Measurements from ENCODE around the gene TFEB. TPM values are rescaled to one million over a fixed set of nuclear protein-coding genes. Genes with fewer than 3 reads are reported as not detected.
A peak's percentile ranks its signal among the peaks of the same experiment; 100 is the strongest.

TFEB gene
- total RNA-seq, 1 donor from 2014 or later, result 39.5 TPM

DNA sequence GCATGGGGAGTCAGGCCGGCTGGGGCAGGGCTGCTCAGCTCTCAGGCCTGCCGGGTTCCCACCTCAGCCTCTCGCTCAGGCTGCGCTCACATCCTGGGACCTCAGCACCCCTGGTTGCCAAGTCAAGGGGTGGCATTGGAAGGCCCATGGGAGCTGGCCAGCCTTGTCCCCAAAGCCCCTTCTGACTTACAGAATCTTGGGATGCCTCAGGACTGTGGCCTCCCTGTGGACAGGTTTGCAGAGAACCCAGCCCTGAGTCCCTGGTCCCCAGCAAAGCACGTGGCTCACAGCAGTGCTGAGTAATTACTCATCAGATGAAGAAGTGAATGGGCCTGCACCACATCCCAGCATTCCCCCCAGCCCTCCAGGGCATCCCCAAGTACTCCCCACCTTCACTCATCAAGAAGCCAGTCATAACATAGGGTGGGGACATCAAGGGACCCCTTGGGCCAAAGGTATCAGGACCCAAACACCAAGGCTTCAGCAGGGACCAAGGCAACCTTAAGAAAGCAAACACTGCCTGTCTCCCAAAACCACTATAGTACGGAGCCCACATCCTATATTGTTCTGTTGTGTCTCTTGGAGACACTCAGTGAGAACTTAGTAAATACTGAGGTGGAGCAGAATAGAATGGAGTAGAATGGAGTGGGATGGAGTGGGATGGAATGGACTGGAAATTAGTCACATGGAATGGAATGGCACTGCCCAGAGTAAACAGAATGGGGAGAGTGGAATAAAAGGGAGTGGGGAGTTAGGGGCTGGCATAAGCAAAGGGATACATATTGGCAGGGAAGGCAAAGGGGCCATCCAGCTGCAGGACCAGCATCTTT, 8.2 kb upstream of the TFEB start:
- intact Hi-C loops (cut with DNase I), result no loop called here
- ATAC-seq, result no peak
- DNase-seq (ENCODE audit: missing footprints), result no peak

DNA sequence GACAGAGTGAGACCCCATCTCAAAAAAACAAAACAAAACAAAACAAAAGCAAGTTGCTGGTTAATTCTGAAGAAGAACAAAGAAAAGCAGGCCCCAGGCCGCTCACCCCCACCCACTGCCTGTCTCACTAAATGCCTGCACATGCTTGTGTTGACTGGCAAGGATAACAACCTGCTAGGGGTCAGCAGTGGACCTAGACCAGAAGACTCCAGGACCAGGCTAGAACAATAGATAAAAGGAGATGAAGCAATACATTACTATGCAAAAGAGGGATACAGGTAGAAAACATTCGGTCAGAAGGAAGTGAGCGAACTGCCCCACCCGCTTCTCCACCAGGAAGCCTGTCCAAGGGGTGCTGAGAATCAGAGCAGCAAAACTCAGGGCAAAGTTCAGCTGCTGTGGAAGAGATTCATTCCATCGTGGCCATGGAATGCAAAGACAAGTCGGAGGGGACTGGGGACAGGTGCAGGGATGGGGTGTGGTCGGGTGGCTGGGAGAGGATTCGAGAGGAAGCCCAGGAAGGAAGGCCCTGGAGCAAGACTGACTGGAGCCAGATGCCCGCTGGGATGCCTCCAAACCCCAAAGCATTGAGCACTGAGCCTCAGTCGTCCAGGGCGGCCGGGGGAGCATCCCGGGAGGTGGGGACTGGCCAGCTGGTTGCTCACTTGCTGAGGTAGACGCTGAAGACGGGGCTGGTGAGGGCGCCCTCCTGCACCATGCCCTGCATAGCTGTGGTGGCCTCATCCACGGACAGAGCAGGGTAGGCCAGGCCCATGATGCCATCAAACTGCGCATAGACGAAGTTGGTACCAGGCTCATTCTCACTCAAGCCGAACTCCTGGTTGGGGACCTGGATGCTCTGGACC, 6.5 kb upstream of the TFEB start:
- intact Hi-C loops (cut with DNase I), result no loop called here
- DNase-seq (ENCODE audit: missing footprints), result no peak
- ATAC-seq, result no peak

DNA sequence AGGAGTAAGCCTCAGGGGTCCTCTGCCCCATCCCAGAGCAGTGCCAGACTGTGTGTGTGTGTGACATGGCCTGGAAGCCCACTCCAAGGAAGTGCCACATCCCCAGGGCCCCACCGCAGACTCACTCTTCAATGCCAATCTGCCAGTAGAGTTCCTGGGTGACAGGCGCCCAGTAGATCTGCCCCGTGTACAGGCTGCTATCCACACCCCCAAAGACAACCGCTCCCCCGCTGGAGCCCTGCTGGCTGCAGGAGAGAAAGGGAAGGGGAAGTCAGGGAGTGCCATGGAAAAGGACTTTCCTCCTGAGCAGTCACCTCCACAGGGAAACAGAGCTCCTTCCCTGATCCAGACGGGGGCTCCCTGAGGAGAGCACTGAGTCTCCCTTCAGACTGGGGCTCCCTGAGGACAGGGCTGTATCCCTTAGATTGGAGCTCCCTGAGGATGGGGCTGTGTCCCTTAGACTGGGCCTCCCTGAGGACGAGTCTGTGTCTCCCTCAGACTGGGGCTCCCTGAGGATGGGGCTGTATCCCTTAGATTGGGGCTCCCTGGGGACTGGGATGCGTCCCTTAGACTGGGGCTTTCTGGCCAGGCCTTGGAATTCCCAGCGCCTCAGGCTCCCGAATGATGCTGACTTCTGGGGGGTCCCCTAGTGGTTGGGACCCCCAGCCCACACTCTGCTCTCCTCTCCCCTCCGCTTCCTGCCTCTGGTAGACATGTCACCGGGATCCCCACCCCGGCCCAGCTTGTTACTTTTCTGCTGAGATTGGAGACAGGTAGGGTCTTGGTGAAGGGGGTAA, 5.2 kb upstream of the TFEB start:
- DNase-seq (ENCODE audit: missing footprints), result no peak

DNA sequence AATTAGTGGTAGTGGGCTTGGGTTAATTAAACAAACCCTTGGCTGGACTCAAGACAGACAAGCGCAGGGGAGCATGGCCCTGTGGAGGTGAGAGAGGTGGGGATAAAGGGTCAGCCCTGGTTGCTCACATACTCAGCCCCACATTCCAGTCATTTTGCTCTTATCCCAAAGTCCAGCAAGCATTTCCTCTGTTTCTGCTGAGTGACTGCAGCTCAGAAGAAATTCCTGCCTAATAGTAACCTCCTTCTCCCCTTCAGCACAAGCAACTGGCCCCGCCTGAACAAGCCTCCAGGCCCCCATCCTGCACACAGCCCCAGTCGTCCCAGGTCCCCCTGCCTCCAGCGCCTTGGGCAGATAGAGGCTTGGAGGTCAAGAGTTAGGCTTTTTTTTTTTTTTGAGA, 3.6 kb upstream of the TFEB start:
- intact Hi-C loops (cut with DNase I), result no loop called here
- DNase-seq (ENCODE audit: missing footprints) (no peak), ATAC-seq (no peak)

More for the DNA sequence above, 5.2 kb upstream of the TFEB start:
- no peak for ATAC-seq
- intact Hi-C loops (cut with DNase I), result no loop called here

DNA sequence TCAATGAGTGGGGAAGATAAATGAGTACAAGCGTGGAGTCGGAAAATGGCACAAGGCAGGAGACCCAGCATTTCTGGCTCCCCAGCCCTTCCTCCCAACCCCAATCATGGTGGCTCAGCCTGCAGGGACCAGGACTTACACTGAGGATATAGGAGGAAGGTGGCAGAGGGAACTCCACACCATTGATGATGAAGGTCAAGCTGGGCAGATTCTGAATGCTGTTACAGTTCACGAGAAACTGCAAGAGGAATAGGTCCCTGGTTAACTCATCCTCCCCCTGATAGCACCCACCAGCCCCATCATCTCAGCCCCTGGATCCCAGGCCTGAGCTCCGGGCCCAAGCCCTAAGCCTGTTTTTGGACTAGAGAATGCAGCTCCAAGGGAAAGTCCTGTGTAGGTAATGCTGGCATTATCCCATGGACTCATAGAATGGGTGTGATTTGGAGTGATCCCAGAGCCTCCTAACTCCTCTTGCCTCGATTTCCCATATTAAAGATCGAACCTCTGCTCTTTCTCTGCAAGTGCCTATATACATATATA, 2.3 kb upstream of the TFEB start:
- intact Hi-C loops (cut with DNase I), result no loop called here
- DNase-seq (ENCODE audit: missing footprints) (no peak), ATAC-seq (no peak)

DNA sequence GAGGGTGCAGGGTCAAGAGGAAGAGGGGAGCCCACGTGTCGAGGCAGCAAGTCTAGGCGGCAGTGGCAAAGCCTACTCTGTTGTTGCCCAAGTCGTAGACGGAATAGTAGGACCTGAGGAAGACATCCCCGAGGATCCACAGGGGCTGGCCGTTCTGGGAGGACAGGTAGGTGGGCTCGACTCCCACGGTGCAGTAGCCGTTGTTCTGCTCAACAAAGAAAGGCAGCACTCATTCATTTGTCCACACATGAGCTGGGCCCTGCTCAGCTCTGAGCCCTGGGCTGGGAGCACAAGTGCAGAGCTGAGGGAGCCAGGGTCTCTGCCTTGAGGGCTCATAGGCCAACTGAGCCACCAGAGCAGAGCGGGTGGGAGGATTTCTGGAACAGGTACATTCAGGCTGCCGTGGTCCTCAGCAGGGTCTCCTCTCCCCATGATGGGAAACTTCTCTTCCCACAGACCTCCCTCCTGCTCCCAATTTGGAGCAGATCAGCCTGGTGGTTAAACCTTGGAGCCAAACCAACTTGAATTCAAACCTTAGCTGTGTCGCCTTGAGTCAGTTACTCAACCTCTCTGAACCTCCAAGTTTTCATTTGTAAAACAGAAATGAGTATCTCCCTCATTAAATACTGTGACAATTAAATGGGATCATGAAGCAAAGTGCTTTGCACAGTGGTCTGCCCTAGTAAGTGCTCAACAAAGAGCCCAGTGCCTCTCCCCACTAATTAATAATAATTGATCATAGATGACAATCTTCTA, 1.6 kb upstream of the TFEB start:
- intact Hi-C loops (cut with DNase I), result no loop called here
- ATAC-seq (no peak), DNase-seq (ENCODE audit: missing footprints) (no peak)

DNA sequence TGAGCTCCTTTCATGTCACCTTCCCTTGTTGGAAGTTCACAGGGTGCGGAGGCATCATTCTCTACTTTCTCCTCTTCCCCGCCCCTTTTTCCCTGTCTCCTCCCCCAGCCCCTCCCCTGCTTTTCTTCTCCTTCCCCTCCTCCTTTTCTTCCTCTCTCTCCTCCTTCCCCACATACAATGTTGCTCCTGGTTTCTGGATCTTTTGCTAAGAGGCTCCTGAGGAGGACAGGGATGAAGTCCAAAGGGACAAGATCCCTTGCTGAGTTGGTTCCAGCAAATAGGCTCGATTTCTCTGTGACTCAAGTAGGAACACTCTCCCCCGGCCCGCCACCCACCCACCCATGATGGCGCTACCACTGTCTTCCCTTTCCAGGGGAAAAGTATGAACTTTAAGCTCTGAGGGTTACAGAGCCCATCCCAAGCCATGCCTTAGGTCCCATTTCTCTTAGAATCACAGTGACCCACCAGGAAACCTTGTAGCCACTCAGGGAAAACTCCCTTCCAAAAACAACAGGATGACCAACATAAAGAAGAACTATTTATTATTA, 852 bp upstream of the TFEB start:
- DNase-seq (ENCODE audit: missing footprints) (no peak), ATAC-seq (no peak)
- intact Hi-C loops (cut with DNase I), result no loop called here

DNA sequence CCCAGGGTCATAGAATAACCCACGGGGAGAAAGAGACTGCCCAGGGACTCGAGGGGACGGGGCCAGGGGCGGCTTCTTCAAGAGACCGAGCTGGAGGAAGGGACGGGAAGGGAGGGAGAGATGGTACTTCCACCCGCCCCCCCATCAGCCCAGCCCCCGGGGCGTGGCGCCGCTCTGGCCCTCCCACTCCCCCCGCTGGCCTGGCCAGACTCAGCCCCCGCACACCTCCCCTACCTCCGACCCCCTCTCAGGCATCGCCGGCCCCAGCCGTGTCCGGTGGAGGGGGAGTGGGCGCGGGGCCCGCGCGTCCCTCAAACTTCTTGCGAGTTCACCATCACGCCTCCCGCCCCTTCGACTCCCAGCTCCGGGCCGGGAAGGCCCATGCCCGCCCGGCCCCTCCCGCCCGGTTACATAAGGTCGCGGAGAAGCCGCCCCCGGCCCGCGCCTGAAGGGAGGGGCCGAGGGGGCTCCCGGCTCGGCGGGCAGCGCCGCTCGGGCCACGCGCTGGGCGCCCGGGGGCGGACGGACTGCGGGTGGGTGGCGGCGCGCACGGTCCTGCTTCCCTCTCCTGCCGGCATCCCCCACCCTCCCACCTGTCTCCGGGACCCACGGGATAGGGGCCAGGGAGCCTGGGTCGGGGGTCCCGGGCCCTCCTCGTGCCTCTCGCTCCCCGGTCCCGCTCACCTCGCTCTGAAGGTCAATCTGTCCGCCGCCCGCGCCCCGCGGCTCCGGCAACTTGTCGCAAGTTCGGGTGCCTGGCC, 562 bp downstream of the TFEB start:
- peak; percentile 83 for ATAC-seq
- intact Hi-C loops (cut with DNase I), result loop anchor here (1.0 to 2.0 kb wide), 3 partner anchors 29 to 52 kb away; partner anchors contain the start of genes FRS3 and TOMM6
- peak; percentile 93 for DNase-seq (ENCODE audit: missing footprints)

DNA sequence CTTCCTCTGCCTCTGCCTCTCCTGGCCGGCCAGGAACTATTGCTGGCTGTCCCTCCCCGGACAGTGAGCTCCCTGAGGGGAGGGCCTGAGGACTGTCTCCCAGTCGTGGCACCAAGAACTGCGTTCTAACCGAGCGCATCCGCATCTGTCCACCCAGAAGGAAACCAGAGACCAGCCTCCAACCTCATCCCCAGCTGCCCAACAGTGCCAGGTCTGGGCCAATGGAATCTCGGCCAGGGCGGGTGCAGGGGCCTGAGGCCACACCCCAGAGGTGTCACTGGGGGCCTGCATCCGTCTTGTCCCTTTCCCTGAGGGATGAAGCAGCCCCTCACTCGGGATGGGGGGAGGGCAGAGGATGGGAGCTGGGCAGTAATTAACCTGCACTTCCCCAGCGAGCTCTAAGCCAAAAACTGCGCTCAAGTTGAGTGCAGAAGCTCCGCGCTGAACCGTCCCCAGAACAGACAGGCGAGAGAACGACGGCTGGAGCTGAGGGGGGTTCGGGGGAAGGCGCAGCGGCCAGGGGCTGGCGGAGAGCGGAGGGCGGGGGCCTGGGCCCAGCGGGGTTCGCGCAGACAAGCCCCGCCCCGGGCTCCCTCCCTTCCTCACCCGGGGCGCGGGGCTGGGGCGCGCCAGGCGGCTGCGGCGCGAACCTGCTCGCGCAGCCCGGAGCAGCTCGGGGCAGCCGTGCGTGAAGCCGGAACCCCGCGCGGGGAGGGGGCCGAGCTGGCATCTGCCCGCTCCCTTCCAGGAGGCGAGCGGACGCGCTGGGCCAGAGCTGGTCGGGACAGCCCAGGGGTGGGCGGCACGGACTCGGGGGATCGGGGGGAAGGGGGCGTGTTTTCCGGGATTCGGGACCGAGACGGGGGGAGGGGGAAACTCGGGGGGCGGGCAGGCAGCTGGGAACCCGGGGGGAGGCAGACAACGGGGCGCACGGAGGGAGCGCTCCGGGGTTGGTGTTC, 1.4 kb downstream of the TFEB start:
- DNase-seq (ENCODE audit: missing footprints), result peak; percentile 91
- intact Hi-C loops (cut with DNase I), result loop anchor here (2.0 kb wide), 2 partner anchors 45 to 53 kb away; partner anchors contain the start of genes FRS3 and TOMM6

DNA sequence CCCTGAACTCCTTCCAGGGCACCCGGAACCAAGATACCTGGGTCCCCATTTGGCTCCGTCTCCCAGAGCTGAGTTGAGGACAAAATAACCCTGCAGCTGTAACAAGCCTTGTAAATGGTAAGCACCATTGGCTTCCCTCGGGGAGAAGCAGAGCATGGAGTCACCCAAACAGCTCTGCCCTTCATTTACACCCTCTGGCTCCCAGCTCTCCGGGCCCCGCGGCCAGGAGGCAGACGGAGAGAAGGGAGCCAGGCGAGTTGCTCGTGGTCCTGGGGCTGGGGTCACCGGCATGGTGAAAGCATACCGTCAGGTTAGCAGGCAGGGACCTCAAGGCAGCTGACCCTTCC, 2.1 kb downstream of the TFEB start:
- DNase-seq (ENCODE audit: missing footprints) (no peak), ATAC-seq (no peak)
- intact Hi-C loops (cut with DNase I), result no loop called here

More for the DNA sequence above, 1.4 kb downstream of the TFEB start:
- ATAC-seq, result peak; percentile 75

DNA sequence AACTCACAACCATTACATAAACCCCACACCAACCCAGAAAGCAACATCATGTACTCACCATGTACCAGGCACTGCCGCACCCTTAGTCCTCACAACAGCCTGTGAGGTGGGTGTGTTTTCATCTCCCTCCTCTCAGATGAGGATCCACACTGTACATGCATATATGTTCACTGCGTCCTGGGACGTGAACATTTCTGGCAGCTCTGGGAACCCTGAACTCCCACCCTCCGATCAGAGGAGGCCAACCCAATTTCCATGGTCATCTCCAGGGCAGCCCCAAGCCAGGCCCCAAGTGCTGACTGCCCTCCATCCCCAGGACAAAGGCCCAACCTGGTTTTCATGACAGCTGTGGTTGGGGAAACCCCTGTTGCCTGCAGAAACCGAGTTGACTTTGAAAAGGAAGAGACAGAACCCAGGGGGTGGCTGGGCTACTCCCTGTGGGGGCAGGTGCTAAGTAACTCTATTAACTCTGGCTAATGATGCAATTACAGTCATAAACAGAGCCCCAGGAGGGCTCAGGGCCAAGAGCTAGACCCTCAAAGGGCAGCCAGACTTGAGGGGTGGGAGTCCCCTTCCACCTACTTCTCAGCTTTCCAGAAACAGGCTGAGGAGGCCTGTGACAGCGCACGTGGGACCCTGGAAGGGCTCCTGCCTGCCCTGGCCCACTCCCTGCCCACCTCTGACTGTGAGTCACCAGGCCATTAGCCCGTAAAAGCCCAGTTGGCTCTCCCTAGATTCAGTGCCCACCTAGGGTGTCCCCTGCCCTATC, 2.6 kb downstream of the TFEB start:
- intact Hi-C loops (cut with DNase I), result no loop called here
- no peak for ATAC-seq
- no peak for DNase-seq (ENCODE audit: missing footprints)

DNA sequence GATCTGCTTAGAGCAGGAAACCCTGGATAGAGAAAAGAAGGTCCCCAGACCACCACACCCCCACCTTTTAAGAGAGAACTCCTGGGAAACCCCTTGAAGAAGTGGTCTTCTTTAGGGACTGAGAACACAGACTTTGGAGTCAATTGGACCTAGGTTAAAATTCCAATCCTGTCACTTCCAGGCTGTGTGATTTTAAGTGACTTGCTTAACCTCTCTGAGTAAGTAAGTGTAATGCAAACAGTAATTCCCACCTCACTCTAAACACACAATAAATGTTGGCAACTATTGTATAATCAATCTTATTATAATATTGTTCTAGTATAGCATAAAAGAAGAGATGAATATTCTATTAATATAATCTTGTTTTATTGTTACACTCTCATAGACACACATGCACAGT, 3.3 kb downstream of the TFEB start:
- ATAC-seq, result no peak
- no peak for DNase-seq (ENCODE audit: missing footprints)
- intact Hi-C loops (cut with DNase I), result no loop called here

DNA sequence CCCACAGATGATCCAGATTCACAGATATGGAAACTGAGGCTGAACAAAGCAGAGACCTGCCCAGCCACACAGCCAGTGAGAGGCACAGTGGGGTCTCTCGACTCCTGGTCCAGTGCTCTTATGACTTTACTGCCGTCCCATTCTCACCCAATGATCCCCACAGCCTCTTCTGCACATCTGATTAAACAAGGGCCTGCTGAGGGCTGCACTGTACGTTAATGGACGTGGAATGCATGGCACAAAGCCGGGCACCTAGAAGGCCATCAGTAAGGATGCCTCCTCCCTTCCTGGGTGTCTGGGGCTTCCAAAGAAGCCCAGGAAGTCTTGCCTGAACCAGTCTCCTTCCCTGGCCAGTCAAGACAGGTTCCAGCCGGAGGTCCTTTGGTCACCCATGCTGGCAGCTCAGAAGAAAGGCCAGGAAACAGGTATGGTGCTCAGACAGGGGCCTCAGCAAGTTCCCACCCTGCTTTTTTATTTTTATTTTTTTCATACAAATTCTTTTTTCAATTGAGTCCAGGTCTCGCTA, 3.8 kb downstream of the TFEB start:
- ATAC-seq (no peak), DNase-seq (ENCODE audit: missing footprints) (no peak)
- intact Hi-C loops (cut with DNase I), result no loop called here

DNA sequence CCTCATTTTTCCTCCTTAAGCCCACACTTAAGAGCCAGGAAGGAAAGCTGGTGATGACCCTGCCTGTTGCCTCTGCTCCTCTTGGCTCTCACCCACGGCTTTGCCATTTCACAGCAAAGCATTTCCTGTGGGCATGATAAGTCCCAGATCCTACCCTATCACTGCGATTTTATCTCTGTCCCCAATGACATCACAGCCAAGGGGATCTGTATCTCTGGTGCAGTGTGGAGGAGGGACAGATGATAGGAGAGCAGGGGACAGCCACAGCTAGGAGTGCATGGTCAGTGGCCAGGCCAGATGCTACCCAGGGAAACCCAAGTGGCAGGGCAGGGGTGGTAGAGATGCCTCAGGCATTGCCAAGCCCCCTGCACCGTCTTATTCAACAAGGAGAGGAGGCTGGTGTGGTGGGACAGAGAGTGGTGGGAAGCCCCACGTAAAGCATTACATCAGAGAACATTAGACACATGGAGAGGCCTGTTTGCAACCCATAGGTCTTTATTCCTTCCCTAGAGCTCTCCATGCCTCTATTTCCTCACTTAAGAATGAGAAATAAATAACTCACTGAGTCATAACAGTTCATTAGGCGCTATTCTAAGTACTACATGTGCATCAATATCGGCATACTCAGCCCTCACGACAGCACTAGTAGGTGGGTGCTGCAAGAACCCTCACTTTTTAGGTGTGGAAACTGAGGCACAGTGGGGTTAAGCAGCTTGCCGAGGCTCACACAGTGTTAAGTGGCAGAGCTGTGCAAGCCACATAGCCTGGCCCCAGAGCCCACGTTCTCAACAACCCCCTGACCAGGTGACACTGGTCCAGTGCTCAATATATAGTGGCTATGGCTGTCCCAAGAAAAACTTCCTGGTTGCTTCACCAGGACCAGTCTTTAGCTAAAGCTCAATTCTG, 4.6 kb downstream of the TFEB start:
- DNase-seq (ENCODE audit: missing footprints), result no peak
- intact Hi-C loops (cut with DNase I), result no loop called here
- ATAC-seq, result no peak

Data from Right ventricle myocardium inferior (tissue), 1 donor.